ENCODE data around the gene CLHC1. TPM values are rescaled to one million over a fixed set of nuclear protein-coding genes. Genes with fewer than 3 reads are reported as not detected.
"Not testable (repeated sequence)": the region's sequence is repeated elsewhere in the genome, so short reads cannot be mapped to it uniquely, and the experiment has no call there.

Gene CLHC1
- total RNA-seq, 1 donor from 2014 or later = 20.4 TPM

DNA sequence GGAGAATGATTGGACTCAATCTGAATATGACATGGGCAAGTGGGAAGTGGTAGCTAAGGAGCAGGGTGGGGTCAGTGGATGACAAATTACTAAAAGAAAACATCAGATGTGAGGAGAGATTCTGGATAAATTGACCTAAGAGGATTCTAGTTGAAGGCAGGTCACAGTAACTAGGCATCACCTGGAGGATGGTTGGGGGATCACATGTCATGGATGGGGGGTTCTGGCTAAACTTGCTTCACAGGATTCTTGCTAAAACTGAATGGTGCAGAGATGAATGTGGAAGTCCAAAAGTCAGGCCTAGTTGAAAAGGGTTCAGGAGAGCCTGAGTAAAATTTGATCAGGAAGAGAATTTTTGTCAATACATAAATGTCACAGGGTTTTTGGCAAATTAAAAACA is 18.3 kb downstream of the CLHC1 start:
- Histone ChIP-seq H3K36me3 (ENCODE audit: control insufficient read depth in 3 of 3, insufficient read depth in 3 of 3, low read length in 3 of 3) (no peaks in the 10 kb centered on the region), H3K9me3 (ENCODE audit: control insufficient read depth in 3 of 3, low read length in 3 of 3) (no peaks in the 10 kb centered on the region), H3K27ac (ENCODE audit: low read depth, low read length) (no peak overlapping the region), H3K27me3 (ENCODE audit: control insufficient read depth in 3 of 3, insufficient read depth in 3 of 3, low read length in 3 of 3) (no peaks in the 10 kb centered on the region), H3K4me1 (ENCODE audit: control insufficient read depth in 3 of 3, insufficient read depth in 3 of 3, low read length in 3 of 3) (no peaks in the 10 kb centered on the region), H3K4me3 (ENCODE audit: low read length in 3 of 3) (no peak overlapping the region), H3K9ac (ENCODE audit: low read depth in 1 of 3, low read length in 3 of 3) (no peak overlapping the region)

DNA sequence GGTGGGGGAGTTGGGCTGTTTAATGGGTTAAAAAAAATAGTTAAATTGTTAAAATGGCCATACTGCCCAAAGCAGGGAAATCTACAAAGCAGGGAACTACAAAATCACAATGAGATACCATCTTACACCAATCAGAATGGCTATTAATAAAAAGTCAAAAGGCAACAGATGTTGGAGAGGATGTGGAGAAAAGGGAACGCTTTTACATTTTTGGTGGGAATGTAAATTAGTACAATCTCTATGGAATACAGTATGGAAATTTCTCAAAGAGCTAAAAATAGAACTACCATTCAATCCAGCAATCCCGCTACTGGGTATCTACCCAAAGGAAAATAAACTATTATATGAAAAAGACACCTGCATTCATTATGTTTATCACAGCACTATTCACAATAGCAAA is 27.1 kb downstream of the CLHC1 start:
- H3K4me3 ChIP-seq (ENCODE audit: low read length in 3 of 3) = no peak overlapping the region
- peaks cover 0 to 6% (median under 1%) of the 10 kb centered on the region in 3 donors for H3K36me3 ChIP-seq (ENCODE audit: control insufficient read depth in 3 of 3, insufficient read depth in 3 of 3, low read length in 3 of 3)
- no peaks in the 10 kb centered on the region for H3K27me3 ChIP-seq (ENCODE audit: control insufficient read depth in 3 of 3, insufficient read depth in 3 of 3, low read length in 3 of 3)
- H3K9me3 ChIP-seq (ENCODE audit: control insufficient read depth in 3 of 3, low read length in 3 of 3) = peaks cover 0 to 2% (median under 1%) of the 10 kb centered on the region in 3 donors
- H3K27ac ChIP-seq (ENCODE audit: low read depth, low read length) = no peak overlapping the region
- H3K9ac ChIP-seq (ENCODE audit: low read depth in 1 of 3, low read length in 3 of 3) = no peak overlapping the region
- H3K4me1 ChIP-seq (ENCODE audit: control insufficient read depth in 3 of 3, insufficient read depth in 3 of 3, low read length in 3 of 3) = no peaks in the 10 kb centered on the region

DNA sequence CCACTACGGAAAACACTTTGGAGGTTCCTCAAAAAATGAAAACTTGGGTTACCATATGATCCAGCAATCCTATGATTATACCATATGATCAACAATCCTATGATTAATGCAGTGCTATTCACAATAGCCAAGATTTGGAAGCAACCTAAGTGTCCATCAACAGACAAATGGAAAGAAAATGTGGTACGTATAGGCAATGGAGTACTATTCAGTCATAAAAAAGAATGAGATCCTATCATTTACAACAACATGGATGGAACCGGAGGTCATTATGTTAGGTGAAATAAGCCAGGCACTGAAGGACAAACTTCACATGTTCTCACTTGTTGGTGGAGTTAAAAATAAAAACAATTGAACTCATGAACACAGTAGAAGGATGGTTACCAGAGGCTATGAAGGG is 27.6 kb downstream of the CLHC1 start:
- H3K9me3 ChIP-seq (ENCODE audit: control insufficient read depth in 3 of 3, low read length in 3 of 3) = peaks cover 0 to 3% (median 2%) of the 10 kb centered on the region in 3 donors
- H3K36me3 ChIP-seq (ENCODE audit: control insufficient read depth in 3 of 3, insufficient read depth in 3 of 3, low read length in 3 of 3) = peaks cover 0 to 6% (median 3%) of the 10 kb centered on the region in 3 donors
- H3K27ac ChIP-seq (ENCODE audit: low read depth, low read length) = no peak overlapping the region
- H3K27me3 ChIP-seq (ENCODE audit: control insufficient read depth in 3 of 3, insufficient read depth in 3 of 3, low read length in 3 of 3) = no peaks in the 10 kb centered on the region
- H3K4me3 ChIP-seq (ENCODE audit: low read length in 3 of 3) = no peak overlapping the region
- H3K9ac ChIP-seq (ENCODE audit: low read depth in 1 of 3, low read length in 3 of 3) = no peak overlapping the region
- H3K4me1 ChIP-seq (ENCODE audit: control insufficient read depth in 3 of 3, insufficient read depth in 3 of 3, low read length in 3 of 3) = no peaks in the 10 kb centered on the region

DNA sequence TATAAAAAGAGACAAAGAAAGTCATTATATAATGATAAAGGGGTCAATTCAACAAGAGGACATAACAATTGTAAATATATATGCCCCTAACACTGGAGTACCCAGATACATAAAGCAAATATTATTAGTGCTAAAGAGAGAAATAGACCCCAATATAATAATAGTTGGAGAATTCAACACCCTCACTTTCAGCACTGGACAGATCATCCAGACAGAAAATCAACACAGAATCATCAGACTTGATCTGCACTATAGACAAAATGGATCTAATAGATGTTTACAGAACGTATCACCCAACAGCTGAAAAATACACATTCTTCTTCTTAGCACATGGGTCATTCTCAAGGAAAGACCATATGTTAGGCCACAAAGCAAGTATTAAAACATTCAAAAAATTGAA is 31.7 kb downstream of the CLHC1 start:
- H3K36me3 ChIP-seq (ENCODE audit: control insufficient read depth in 3 of 3, insufficient read depth in 3 of 3, low read length in 3 of 3) = peaks cover 6 to 8% (median 7%) of the 10 kb centered on the region in 3 donors
- no peaks in the 10 kb centered on the region for H3K4me1 ChIP-seq (ENCODE audit: control insufficient read depth in 3 of 3, insufficient read depth in 3 of 3, low read length in 3 of 3)
- H3K27me3 ChIP-seq (ENCODE audit: control insufficient read depth in 3 of 3, insufficient read depth in 3 of 3, low read length in 3 of 3) = no peaks in the 10 kb centered on the region
- H3K27ac ChIP-seq (ENCODE audit: low read depth, low read length) = no peak overlapping the region
- no peak overlapping the region for H3K9ac ChIP-seq (ENCODE audit: low read depth in 1 of 3, low read length in 3 of 3)
- H3K9me3 ChIP-seq (ENCODE audit: control insufficient read depth in 3 of 3, low read length in 3 of 3) = peaks cover 0 to 3% (median 0%) of the 10 kb centered on the region in 3 donors
- H3K4me3 ChIP-seq (ENCODE audit: low read length in 3 of 3) = no peak overlapping the region

DNA sequence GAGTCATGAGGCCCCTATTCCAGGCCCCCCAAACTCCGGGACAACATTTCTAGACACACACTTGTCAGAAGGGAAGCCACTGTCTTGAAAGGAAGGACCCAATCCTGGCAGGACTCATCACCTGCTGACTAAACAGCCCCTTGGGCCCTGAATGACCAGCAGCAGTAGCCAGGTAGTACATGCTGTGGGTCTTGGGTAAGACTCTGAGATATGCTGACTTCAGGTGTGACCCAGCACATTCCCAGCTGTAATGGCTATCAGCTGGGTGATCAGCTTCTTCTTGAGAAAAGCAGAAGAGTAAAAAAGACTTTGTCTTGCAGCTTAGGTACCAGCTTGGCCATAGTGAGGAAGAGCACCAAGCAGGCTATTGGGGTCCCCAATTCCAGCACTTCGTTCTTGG is 35.6 kb downstream of the CLHC1 start:
- no peaks in the 10 kb centered on the region for H3K4me1 ChIP-seq (ENCODE audit: control insufficient read depth in 3 of 3, insufficient read depth in 3 of 3, low read length in 3 of 3)
- no peak overlapping the region for H3K4me3 ChIP-seq (ENCODE audit: low read length in 3 of 3)
- no peak overlapping the region for H3K9ac ChIP-seq (ENCODE audit: low read depth in 1 of 3, low read length in 3 of 3)
- H3K9me3 ChIP-seq (ENCODE audit: control insufficient read depth in 3 of 3, low read length in 3 of 3) = peaks cover 0 to 4% (median 3%) of the 10 kb centered on the region in 3 donors
- H3K36me3 ChIP-seq (ENCODE audit: control insufficient read depth in 3 of 3, insufficient read depth in 3 of 3, low read length in 3 of 3) = peaks cover 3 to 8% (median 7%) of the 10 kb centered on the region in 3 donors
- no peaks in the 10 kb centered on the region for H3K27me3 ChIP-seq (ENCODE audit: control insufficient read depth in 3 of 3, insufficient read depth in 3 of 3, low read length in 3 of 3)
- H3K27ac ChIP-seq (ENCODE audit: low read depth, low read length) = no peak overlapping the region

DNA sequence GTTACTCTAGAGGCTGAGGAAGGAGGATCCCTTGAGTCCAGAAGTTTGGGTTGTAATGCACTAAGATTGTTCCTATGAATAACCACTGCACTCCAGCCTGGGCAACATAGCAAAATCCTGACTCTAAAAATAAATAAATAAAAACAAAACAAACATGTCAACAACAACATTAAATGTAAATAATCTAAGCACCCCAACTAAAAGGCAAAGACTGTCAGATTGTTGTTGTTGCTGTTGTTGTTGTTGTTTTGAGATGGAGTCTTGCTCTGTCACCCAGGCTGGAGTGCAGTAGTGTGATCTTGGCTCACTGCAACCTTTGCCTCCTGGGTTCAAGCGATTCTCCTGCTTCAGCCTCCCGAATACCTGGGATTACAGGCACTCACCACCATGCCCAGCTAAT is 40.2 kb downstream of the CLHC1 start:
- not testable (repeated sequence) for H3K27ac ChIP-seq (ENCODE audit: low read depth, low read length); H3K36me3 ChIP-seq (ENCODE audit: control insufficient read depth in 3 of 3, insufficient read depth in 3 of 3, low read length in 3 of 3); H3K9me3 ChIP-seq (ENCODE audit: control insufficient read depth in 3 of 3, low read length in 3 of 3); H3K9ac ChIP-seq (ENCODE audit: low read depth in 1 of 3, low read length in 3 of 3); H3K4me3 ChIP-seq (ENCODE audit: low read length in 3 of 3); H3K4me1 ChIP-seq (ENCODE audit: control insufficient read depth in 3 of 3, insufficient read depth in 3 of 3, low read length in 3 of 3); H3K27me3 ChIP-seq (ENCODE audit: control insufficient read depth in 3 of 3, insufficient read depth in 3 of 3, low read length in 3 of 3)

DNA sequence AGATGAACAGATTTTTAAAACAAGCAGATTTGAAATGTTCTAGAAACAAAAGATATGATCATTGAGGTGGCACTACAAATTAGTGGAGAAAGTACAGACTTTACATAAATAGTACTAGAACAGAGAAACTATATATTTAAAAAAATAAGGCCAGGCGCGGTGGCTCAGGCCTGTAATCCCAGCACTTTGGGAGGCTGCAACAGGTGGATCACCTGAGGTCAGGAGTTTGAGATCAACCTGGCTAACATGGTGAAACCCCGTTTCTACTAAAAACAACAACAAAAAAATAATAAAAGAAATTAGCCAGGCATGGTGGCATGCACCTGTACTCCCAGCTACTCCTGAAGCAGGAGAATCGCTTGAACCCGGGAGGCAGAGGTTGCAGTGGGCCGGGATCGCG is 45.3 kb downstream of the CLHC1 start:
- H3K27me3 ChIP-seq (ENCODE audit: control insufficient read depth in 3 of 3, insufficient read depth in 3 of 3, low read length in 3 of 3); H3K4me3 ChIP-seq (ENCODE audit: low read length in 3 of 3); H3K27ac ChIP-seq (ENCODE audit: low read depth, low read length); H3K36me3 ChIP-seq (ENCODE audit: control insufficient read depth in 3 of 3, insufficient read depth in 3 of 3, low read length in 3 of 3); H3K9ac ChIP-seq (ENCODE audit: low read depth in 1 of 3, low read length in 3 of 3); H3K9me3 ChIP-seq (ENCODE audit: control insufficient read depth in 3 of 3, low read length in 3 of 3); H3K4me1 ChIP-seq (ENCODE audit: control insufficient read depth in 3 of 3, insufficient read depth in 3 of 3, low read length in 3 of 3): not testable (repeated sequence)

DNA sequence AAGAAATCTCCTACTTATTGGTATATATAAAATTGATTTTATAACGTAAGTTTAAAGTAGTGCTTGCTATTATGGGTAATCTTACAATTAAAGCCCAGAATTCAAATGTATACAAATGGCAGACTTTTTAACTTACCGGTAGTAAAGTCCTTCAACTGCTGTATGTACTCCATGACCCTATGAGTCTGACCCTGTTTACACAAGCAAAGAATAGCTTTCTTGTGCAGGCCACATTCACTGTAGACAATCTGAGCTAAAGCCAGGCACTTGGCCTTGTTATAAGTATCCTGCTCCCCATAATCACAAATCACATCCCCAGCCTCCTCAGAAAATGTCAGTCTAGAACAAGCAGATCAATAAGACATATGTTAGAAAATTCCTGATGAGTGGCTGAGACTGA is 51.7 kb downstream of the CLHC1 start:
- no peak overlapping the region for H3K27ac ChIP-seq (ENCODE audit: low read depth, low read length)
- no peaks in the 10 kb centered on the region for H3K4me1 ChIP-seq (ENCODE audit: control insufficient read depth in 3 of 3, insufficient read depth in 3 of 3, low read length in 3 of 3)
- H3K36me3 ChIP-seq (ENCODE audit: control insufficient read depth in 3 of 3, insufficient read depth in 3 of 3, low read length in 3 of 3) = no peaks in the 10 kb centered on the region
- no peaks in the 10 kb centered on the region for H3K9me3 ChIP-seq (ENCODE audit: control insufficient read depth in 3 of 3, low read length in 3 of 3)
- no peak overlapping the region for H3K4me3 ChIP-seq (ENCODE audit: low read length in 3 of 3)
- H3K9ac ChIP-seq (ENCODE audit: low read depth in 1 of 3, low read length in 3 of 3) = no peak overlapping the region
- H3K27me3 ChIP-seq (ENCODE audit: control insufficient read depth in 3 of 3, insufficient read depth in 3 of 3, low read length in 3 of 3) = no peaks in the 10 kb centered on the region

DNA sequence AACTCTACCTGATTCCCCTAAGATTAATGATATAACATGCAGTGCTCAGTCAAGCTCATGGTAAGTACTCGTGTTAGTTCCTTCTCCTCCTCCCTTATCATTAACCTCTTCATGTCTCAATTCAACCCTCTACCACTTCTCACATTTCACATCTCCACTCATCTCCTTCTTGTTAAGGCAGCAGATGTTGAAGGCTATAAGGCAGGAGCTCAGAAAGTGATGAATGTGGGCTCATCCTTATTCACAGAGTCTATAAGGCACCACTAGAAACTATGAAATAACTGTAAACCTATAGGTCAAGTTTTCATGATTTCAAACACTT is 56.0 kb downstream of the CLHC1 start:
- Histone ChIP-seq H3K4me1 (ENCODE audit: control insufficient read depth in 3 of 3, insufficient read depth in 3 of 3, low read length in 3 of 3) (no peaks in the 10 kb centered on the region), H3K36me3 (ENCODE audit: control insufficient read depth in 3 of 3, insufficient read depth in 3 of 3, low read length in 3 of 3) (no peaks in the 10 kb centered on the region), H3K27ac (ENCODE audit: low read depth, low read length) (no peak overlapping the region), H3K9me3 (ENCODE audit: control insufficient read depth in 3 of 3, low read length in 3 of 3) (no peaks in the 10 kb centered on the region), H3K27me3 (ENCODE audit: control insufficient read depth in 3 of 3, insufficient read depth in 3 of 3, low read length in 3 of 3) (no peaks in the 10 kb centered on the region), H3K4me3 (ENCODE audit: low read length in 3 of 3) (no peak overlapping the region), H3K9ac (ENCODE audit: low read depth in 1 of 3, low read length in 3 of 3) (peak overlapping the region in 1 of 3 donors; percentile 4)

DNA sequence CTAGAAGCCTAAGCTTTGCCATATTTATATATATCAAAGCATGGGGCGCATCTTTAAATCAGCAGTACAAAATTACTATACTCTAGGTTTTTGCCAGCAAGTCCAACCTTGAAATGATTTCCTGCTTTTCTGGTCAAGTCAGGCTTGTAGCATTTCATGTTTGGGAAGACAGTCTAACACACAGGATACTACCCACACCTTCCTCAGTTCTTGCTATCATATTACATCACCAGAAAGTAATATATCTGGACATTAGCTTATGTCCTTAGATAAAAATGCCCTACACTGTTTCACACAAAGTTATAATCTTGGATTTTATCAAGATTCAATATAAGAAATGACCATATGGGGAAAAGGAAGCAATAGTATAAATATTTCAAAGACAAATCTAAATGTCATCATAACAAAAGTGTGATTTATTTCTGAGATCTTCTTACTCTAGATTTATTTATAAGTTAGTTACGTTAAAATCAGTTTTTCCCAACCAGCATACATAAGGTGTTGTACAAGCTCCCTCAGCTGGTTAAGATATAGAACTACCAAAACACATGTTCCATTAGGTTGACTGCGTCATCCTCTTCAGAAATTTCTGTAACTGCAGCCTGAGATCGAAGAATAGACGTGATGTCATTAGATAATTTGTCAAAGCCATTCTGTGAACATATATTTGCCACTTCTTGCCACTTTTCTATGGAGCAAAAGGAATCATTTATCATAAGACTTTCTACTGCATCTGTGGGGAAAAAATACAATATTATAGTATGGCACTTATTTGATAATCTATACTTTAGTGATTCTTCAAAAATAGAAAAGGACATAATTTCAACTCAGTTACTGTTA is 56.6 kb downstream of the CLHC1 start:
- Histone ChIP-seq H3K9me3 (ENCODE audit: control insufficient read depth in 3 of 3, low read length in 3 of 3) (no peaks in the 10 kb centered on the region), H3K36me3 (ENCODE audit: control insufficient read depth in 3 of 3, insufficient read depth in 3 of 3, low read length in 3 of 3) (no peaks in the 10 kb centered on the region), H3K27me3 (ENCODE audit: control insufficient read depth in 3 of 3, insufficient read depth in 3 of 3, low read length in 3 of 3) (no peaks in the 10 kb centered on the region), H3K4me3 (ENCODE audit: low read length in 3 of 3) (no peak overlapping the region), H3K9ac (ENCODE audit: low read depth in 1 of 3, low read length in 3 of 3) (peak overlapping the region in 1 of 3 donors; percentile 4), H3K4me1 (ENCODE audit: control insufficient read depth in 3 of 3, insufficient read depth in 3 of 3, low read length in 3 of 3) (no peaks in the 10 kb centered on the region), H3K27ac (ENCODE audit: low read depth, low read length) (no peak overlapping the region)
